ENCODE results near the gene PTER. TPM values are rescaled to one million over a fixed set of nuclear protein-coding genes. Genes with fewer than 3 reads are reported as not detected.

PTER gene
- total and polyA plus RNA-seq, 10 of the 15 experiments (the other 5 are each of a cell fraction or from before 2014, with no cell fraction given): 16.0 to 31.2 (median 23.1) TPM

DNA sequence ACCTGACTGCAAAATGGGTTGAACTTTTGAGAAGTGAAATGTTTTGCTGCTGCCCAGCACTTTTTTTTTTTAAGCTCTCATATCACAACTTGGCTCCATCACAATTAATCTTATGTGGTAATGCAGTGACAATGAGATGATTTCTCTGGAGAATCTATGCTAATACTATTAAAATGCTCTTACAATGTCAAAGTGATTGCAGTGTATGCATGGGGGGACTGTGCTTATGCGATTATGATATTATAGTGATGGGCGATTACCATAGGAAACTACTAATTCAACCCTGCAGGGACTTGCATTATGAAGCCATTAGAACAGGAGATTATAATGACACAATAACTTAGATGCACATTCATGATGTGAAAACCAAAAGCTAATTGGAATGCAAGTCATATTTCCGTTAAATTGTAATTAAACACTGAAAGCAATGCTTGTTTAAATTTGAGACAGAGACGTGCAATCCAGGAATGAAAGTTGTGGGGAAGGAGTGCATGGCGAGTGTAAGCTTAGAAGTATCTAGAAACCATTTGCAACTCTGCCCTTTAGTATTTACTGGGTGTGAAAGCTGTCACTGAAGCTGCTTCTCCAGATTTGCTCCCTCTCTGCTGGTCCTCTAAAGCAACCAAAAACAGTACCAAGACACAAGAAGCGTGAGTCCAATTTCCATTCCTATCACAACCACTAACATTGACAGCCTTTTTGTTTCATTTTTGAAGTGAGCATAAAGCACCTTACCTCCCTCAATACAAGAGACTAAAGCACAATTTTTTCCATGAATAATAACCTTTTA, 21.6 kb downstream of the PTER start:
- no peak overlapping the region for H2AFZ ChIP-seq (ENCODE audit: control insufficient read depth, low read depth, low read length)
- H3K9ac ChIP-seq (ENCODE audit: control insufficient read depth, insufficient read depth, low read length): no peak overlapping the region
- intact Hi-C loops (cut with micrococcal nuclease; ENCODE audit: unreplicated experiment) (no loop called here), in situ Hi-C loops (cut with MboI) (no loop called here)
- TF ChIP-seq CREB1 (IDR thresholded peaks at IDR 0.05; ENCODE audit: low read depth): no peak
- TF ChIP-seq, protein P1, sequence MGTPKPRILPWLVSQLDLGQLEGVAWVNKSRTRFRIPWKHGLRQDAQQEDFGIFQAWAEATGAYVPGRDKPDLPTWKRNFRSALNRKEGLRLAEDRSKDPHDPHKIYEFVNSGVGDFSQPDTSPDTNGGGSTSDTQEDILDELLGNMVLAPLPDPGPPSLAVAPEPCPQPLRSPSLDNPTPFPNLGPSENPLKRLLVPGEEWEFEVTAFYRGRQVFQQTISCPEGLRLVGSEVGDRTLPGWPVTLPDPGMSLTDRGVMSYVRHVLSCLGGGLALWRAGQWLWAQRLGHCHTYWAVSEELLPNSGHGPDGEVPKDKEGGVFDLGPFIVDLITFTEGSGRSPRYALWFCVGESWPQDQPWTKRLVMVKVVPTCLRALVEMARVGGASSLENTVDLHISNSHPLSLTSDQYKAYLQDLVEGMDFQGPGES (IDR thresholded peaks at IDR 0.05): no peak
- H3K4me2 ChIP-seq (ENCODE audit: control insufficient read depth, insufficient read depth): no peak overlapping the region
- no peak overlapping the region for H3K27ac ChIP-seq (ENCODE audit: control insufficient read depth, insufficient read depth)
- no peaks in the 10 kb centered on the region for H3K79me2 ChIP-seq (ENCODE audit: control insufficient read depth, insufficient read depth, low read length)
- no peaks in the 10 kb centered on the region for H3K9me3 ChIP-seq (replicated peaks; ENCODE audit: control insufficient read depth, insufficient read depth, low read length)
- CTCF ChIA-PET: no interaction called here
- FAIRE-seq: no peak
- H3K27me3 ChIP-seq (replicated peaks in 1 of 2; ENCODE audit: control insufficient read depth in 2 of 2, insufficient read depth in 2 of 2, low read length in 1 of 2): no peaks in the 10 kb centered on the region
- BruUV-seq (replicated peaks): no TSS peak
- no peaks in the 10 kb centered on the region for H4K20me1 ChIP-seq (ENCODE audit: control insufficient read depth, insufficient read depth)
- POLR2A ChIA-PET: interaction anchor here (1.5 kb wide), 1 partner anchor 21 kb away, joined by 4 read pairs; the partner anchor contains the start of gene PTER
- RAD21 ChIA-PET (ENCODE audit: unreplicated experiment): no interaction called here
- no peaks in the 10 kb centered on the region for H3K4me1 ChIP-seq (ENCODE audit: control insufficient read depth, insufficient read depth, low read length)
- SMC1A ChIA-PET (ENCODE audit: uncharacterized antibody, unreplicated experiment): interaction anchor here (1.5 kb wide), 1 partner anchor 11 kb away, joined by 5 read pairs; no protein-coding TSS in a partner anchor
- ATAC-seq: no peak
- no peaks in the 10 kb centered on the region; a peak in 1 of 4 replicates for H3K36me3 ChIP-seq (ENCODE audit: control insufficient read depth in 2 of 2, insufficient read depth in 2 of 2, low read length in 1 of 2)
- no peak overlapping the region for H3K4me3 ChIP-seq
- no peak for DNase-seq (ENCODE audit: low read depth, low spot score)
- WGBS (ENCODE audit: insufficient coverage, insufficient replicate concordance, low lambda C conversion rate, missing lambda C conversion rate): 92% methylated on average over 6 of the region's 6 CpGs

DNA sequence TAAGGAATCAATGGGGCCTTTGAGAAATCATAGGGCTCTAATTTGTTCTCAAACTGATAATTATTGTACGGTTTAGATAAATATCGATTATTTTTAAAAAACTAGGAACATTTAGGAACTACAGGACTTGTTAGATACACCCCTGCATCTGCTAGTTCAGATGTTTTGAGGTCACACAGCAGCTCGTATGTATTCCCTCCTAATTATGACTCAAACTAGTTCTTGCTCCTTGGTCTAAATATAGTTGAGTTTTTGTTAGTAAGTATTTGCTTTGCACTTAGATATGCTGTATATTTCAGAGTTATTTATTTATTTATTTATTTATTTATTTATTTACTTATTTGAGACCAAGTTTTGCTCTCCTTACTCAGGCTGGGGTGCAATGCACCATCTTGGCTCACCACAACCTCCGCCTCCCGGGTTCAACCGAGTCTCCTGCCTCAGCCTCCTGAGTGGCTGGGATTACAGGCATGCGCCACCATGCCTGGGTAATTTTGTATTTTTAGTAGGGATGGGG, 22.7 kb downstream of the PTER start:
- ATAC-seq (no peak), DNase-seq (ENCODE audit: low read depth, low spot score) (no peak), FAIRE-seq (no peak)
- Histone ChIP-seq H3K4me1 (ENCODE audit: control insufficient read depth, insufficient read depth, low read length) (no peaks in the 10 kb centered on the region), H3K4me3 (no peak overlapping the region), H3K4me2 (ENCODE audit: control insufficient read depth, insufficient read depth) (no peak overlapping the region), H2AFZ (ENCODE audit: control insufficient read depth, low read depth, low read length) (no peak overlapping the region), H3K9me3 (replicated peaks; ENCODE audit: control insufficient read depth, insufficient read depth, low read length) (peaks cover under 1% of the 10 kb centered on the region; the same call in 1 of the 3 replicates), H3K27me3 (replicated peaks in 1 of 2; ENCODE audit: control insufficient read depth in 2 of 2, insufficient read depth in 2 of 2, low read length in 1 of 2) (no peaks in the 10 kb centered on the region), H3K9ac (ENCODE audit: control insufficient read depth, insufficient read depth, low read length) (no peak overlapping the region), H3K79me2 (ENCODE audit: control insufficient read depth, insufficient read depth, low read length) (no peaks in the 10 kb centered on the region), H3K36me3 (ENCODE audit: control insufficient read depth in 2 of 2, insufficient read depth in 2 of 2, low read length in 1 of 2) (peaks cover 0 to 7% of the 10 kb centered on the region in 2 experiments; a peak in 2 of 4 replicates), H3K27ac (ENCODE audit: control insufficient read depth, insufficient read depth) (no peak overlapping the region), H4K20me1 (ENCODE audit: control insufficient read depth, insufficient read depth) (no peaks in the 10 kb centered on the region)
- ChIA-PET POLR2A (interaction anchor here (1.0 to 1.5 kb wide), 2 partner anchors 16 to 22 kb away, joined by 3 to 4 read pairs; partner anchors contain the start of gene PTER), SMC1A (ENCODE audit: uncharacterized antibody, unreplicated experiment) (interaction anchor here (1.5 kb wide), 1 partner anchor 9 kb away, joined by 5 read pairs; no protein-coding TSS in a partner anchor), CTCF (no interaction called here), RAD21 (ENCODE audit: unreplicated experiment) (no interaction called here)
- WGBS (ENCODE audit: insufficient coverage, insufficient replicate concordance, low lambda C conversion rate, missing lambda C conversion rate): 85% methylated on average over 7 of the region's 7 CpGs
- in situ Hi-C loops (cut with MboI) (no loop called here), intact Hi-C loops (cut with micrococcal nuclease; ENCODE audit: unreplicated experiment) (no loop called here)
- BruUV-seq (replicated peaks): no TSS peak
- TF ChIP-seq, protein P2, sequence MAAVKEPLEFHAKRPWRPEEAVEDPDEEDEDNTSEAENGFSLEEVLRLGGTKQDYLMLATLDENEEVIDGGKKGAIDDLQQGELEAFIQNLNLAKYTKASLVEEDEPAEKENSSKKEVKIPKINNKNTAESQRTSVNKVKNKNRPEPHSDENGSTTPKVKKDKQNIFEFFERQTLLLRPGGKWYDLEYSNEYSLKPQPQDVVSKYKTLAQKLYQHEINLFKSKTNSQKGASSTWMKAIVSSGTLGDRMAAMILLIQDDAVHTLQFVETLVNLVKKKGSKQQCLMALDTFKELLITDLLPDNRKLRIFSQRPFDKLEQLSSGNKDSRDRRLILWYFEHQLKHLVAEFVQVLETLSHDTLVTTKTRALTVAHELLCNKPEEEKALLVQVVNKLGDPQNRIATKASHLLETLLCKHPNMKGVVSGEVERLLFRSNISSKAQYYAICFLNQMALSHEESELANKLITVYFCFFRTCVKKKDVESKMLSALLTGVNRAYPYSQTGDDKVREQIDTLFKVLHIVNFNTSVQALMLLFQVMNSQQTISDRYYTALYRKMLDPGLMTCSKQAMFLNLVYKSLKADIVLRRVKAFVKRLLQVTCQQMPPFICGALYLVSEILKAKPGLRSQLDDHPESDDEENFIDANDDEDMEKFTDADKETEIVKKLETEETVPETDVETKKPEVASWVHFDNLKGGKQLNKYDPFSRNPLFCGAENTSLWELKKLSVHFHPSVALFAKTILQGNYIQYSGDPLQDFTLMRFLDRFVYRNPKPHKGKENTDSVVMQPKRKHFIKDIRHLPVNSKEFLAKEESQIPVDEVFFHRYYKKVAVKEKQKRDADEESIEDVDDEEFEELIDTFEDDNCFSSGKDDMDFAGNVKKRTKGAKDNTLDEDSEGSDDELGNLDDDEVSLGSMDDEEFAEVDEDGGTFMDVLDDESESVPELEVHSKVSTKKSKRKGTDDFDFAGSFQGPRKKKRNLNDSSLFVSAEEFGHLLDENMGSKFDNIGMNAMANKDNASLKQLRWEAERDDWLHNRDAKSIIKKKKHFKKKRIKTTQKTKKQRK (IDR thresholded peaks at IDR 0.05; ENCODE audit: low read depth, low read length): no peak
- TF ChIP-seq, protein P3, sequence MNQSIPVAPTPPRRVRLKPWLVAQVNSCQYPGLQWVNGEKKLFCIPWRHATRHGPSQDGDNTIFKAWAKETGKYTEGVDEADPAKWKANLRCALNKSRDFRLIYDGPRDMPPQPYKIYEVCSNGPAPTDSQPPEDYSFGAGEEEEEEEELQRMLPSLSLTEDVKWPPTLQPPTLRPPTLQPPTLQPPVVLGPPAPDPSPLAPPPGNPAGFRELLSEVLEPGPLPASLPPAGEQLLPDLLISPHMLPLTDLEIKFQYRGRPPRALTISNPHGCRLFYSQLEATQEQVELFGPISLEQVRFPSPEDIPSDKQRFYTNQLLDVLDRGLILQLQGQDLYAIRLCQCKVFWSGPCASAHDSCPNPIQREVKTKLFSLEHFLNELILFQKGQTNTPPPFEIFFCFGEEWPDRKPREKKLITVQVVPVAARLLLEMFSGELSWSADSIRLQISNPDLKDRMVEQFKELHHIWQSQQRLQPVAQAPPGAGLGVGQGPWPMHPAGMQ (IDR thresholded peaks at IDR 0.05; ENCODE audit: borderline replicate concordance): no peak
- TF ChIP-seq ZNF217 (IDR thresholded peaks at IDR 0.05): no peak
- TF ChIP-seq TBL1XR1 (IDR thresholded peaks at IDR 0.05; ENCODE audit: low read depth, low read length): no peak
- no peak for TF ChIP-seq TARDBP (IDR thresholded peaks at IDR 0.05; ENCODE audit: borderline replicate concordance)
- no peak for TF ChIP-seq RCOR1 (conservative IDR thresholded peaks at IDR 0.05; ENCODE audit: low read depth, low read length)
